Activated T-helper 1 cell treated with Interleukin-2 at 50 U/mL for 16 hours (primary cell): Measurements from ENCODE around the gene IPO8.
"Not testable (repeated sequence)": the region's sequence is repeated elsewhere in the genome, so short reads cannot be mapped to it uniquely, and the experiment has no call there.

Experiments
- DNase-seq: peaks from one replicate; pipeline ENCODE4 v3.0.0-alpha.2; 2020; ENCODE audit warnings: low read depth

IPO8 gene

DNA sequence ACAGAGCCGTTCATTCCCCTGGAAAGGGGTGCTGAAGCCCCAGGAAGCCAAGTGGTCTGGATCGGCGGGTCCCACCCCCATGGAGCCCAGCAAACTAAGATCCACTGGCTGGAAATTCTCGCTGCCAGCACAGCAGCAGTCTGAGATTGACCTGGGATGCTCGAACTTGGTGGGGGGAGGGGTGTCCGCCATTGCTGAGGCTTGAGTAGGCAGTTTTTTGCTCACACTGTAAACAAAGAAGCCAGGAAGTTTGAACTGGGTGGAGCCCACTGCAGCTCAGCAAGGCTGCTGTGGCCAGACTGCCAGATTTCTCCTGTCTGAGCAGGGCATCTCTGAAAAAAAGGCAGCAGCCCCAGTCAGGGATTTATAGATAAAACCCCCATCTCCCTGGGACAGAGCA lies 91.4 kb downstream of the IPO8 start:
- not testable (repeated sequence) for DNase-seq

DNA sequence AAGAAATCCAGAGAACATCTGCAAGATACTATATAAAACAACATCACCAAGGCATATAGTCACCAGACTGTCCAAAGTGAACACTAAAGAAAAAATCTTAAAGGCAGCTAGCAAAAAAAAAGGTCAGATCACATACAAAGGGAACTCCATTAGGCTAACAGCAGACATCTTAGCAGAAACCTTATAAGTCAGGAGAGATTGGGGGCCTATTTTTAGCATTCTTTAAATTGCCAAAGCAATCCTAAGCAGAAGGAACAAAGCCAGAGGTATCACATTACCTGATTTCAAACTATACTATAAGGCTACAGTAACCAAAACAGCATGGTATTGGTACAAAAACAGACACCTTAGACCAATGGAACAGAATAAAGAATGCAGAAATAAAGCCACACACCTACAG lies 92.5 kb downstream of the IPO8 start:
- DNase-seq: no peak

DNA sequence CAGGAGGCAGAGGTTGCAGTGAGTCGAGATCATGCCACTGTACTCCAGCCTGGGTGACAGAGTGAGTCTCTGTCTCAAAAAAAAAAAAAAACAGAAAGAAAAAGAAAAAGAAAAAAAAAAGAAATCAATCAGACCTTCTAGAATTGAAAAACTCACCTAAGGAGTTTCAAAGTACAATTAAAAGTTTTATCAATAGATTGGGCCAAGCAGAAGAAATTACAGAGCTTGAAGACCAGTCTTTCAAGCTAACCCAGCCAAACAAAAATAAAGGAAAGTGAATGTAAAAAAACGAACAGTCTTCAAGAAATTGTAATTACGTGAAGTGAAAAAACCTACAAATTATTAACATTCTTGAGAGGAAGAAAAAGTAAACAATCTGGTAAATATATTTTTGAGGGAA lies 93.0 kb downstream of the IPO8 start:
- no peak for DNase-seq

DNA sequence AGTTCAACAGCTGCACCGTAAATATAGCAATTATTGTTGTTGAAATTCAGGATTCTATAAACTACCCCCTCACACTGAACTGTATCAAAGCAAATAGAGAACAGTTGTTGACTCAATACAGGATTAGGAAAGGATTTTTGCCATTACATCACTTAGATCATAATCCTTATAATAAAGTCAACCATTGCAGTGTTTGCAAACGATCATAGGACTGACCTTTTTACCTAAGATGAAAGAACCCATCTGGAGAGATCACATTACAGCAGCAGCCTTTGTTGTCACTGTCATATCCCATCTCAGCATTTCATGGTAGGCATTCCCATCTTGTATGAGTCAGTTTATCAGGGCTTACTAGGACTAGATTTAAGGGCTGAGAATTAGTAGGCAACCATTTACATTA lies 96.1 kb downstream of the IPO8 start:
- no peak for DNase-seq

DNA sequence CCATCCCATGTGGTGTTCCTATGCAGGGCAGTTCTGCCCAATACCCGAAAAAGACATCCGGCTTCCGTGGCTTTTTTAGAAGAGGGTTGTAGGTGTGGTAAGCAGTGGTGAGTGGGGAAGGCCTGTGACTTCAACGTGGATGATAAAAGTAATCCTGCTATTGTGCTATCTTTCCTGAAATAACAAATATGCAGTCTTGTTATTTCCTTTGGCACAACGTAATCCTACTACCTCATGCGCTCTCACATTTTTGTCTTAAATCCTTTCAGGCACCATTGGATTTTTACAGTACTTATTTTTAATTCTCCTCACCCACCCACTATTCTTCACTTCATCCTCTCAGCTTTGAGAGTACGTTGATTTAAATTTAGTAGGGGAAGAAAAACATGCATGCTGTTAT lies 96.8 kb downstream of the IPO8 start:
- DNase-seq: no peak

DNA sequence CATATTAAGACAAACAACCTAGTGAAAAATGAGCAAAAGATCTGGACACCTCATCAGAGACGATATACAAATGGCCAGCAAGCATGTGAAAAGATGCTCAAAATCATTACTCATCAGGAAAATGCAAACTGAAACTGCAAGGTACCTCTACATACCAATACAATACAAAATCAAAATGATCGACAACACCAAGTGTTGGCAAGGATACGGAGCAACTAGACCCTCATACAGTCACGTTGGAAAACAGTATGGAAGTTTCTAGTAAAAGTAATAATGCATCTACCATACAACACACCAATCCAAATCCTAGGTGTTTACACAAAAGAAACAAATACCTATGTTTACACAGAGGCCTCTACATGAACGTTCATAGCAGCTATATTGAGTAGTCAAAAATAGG lies 99.9 kb downstream of the IPO8 start:
- no peak for DNase-seq

DNA sequence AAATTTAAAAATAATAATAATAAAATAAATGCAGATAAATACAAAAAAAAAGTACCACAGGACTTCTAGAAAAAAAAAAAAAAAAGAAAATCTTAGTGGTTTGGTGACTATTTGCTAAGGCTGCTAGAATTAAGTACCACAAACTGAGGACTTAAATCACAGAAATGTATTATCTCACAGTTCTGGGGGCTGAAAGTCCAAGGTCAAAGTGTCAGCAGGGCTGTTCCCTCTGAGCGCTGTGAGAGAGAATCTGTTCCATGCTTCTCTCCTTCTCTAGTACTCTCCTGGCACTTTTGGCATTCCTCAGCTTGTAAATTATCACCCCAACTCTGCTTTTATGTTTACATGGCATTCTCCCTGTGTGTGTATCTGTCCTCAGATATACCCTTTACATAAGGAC lies 101.2 kb downstream of the IPO8 start:
- DNase-seq: no peak

DNA sequence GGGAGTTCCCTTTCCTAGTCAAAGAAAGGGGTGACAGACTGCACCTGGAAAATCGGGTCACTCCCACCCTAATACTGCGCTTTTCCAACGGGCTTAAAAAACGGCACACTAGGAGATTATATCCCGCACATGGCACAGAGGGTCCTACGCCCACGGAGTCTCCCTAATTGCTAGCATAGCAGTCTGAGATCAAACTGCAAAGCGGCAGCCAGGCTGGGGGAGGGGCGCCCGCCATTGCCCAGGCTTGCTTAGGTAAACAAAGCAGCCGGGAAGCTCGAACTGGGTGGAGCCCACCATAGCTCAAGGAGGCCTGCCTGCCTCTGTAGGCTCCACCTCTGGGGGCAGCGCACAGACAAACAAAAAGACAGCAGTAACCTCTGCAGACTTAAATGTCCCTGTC lies 107.1 kb downstream of the IPO8 start:
- not testable (repeated sequence) for DNase-seq

DNA sequence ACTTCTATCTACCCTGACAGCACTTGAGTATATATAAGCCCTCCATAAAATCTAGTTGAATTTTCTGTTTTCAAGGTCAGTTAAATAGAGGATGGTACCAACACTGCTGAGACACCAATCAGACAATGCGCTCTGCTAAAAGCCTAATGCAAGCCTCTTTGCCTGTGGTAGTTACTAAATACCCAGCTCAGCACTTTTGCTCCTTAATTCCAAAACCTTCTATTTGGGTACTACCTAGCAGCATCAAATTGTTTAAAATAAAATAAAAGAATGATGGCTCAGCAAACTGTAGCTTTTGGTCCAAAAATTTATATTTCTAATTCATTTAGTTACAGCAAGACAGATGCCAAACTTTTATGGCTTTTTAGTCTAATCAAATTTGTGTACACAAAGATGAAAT lies 107.9 kb downstream of the IPO8 start:
- DNase-seq: no peak

DNA sequence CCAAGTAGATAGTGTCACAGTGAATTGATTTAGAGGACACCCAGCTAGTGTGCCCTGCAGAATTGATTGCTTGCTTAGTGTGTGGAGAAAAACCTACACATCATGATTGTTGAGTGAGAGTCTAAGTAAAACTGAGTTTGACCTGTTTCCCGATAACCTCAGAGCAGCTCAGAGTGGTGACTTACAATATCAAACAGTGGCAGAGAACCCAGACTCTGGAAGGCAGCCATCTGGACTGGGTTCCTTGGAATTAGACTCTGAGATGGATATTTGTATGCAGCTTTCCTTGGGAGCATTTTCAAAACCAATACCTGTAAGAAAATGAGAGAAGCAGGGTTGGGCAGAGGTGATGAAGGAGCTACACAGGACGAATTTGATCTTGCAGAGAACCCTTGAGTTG lies 109.8 kb downstream of the IPO8 start:
- DNase-seq: no peak

DNA sequence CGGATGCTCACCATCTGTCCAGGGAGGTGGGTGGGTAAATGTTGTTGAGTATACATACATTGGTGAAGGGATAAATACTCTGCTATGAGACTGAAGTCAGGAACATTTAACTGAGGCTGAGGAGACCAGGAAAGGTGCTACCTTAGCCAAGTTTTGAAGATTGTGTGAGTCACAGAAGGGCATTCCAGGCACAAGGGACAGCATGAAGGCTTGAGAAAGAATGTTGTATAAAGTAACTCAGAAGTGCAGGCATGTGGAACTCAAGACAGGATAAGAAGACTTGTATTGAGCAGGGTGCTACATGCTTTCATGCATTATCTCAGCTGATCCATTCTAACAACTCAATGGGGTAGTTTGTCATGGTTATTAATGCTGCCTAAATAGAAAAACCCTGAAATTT lies 112.7 kb downstream of the IPO8 start:
- no peak for DNase-seq

DNA sequence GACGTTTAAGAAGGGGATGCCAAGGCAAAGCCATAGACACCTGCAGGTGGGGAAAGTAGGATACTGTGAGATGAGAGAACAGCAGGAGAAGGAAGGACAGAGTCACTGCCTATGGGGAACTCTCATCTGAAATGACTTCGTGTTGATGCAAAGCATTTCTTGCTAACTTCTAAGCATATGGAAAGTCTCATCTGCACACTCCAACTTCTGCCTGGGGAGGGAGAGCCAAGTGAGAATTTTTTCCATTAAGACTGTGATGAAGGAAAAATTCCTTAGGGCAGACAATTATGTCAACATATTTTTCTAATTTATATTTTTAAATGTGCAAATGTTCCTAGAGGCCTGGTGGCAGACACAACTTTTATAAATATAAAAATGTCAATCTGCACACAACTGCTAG lies 115.3 kb downstream of the IPO8 start:
- no peak for DNase-seq
